ENCODE measurements around the gene SCARB1.

SCARB1 gene

DNA sequence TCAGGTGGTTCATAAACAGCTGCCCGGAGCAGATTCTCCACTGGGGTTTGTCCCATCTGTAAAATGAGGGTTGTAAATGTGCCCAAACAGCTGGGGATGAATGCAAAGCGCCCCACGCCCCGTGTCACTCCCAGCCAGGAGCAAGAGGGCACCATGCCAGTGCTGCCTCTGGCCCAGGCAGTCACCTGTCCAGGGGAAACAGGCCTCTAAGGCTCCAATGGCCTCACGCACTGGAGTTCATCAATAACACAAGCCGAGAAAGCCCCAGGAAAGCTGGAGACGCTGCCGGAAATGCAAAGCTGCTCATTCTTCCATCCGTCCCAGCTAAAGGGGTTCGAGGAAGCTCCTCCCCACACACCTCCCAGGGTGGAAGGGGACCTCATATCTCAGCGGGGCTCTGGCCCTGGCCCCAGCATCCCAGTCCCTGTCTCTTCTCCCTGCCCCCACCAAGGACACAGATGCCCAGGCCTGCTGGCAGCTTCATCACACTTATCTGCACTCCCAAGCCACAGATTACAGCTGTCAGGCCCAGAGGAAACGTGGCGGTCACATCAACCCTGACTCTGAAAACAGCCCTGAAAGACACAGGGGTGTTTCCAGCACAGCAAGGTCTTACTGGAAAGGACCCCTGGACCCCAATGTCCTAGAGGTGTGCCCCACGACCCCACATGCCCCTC is 21.5 kb downstream of the SCARB1 start:
- no peak for DNase-seq (ENCODE audit: low read depth)

DNA sequence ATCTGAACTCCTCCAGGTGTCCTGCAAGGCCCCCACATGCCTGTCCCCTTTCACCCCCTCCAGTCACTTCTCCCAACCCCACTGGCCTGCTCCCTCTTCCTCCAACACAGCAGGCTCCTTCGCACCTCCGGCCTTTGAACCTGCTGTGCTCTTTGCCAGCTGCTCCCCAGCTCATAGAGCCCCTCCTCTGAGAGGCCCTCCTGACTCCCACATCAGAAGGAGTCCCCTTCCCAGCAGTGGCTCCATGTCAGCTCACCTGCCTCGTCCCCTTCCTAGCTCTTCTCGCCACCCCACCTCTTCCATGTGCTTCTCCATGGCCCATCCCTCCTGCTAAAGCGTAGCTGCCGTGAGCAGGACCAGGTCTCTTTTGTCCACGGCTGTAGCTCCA is 22.1 kb downstream of the SCARB1 start:
- no peak for DNase-seq (ENCODE audit: low read depth)

DNA sequence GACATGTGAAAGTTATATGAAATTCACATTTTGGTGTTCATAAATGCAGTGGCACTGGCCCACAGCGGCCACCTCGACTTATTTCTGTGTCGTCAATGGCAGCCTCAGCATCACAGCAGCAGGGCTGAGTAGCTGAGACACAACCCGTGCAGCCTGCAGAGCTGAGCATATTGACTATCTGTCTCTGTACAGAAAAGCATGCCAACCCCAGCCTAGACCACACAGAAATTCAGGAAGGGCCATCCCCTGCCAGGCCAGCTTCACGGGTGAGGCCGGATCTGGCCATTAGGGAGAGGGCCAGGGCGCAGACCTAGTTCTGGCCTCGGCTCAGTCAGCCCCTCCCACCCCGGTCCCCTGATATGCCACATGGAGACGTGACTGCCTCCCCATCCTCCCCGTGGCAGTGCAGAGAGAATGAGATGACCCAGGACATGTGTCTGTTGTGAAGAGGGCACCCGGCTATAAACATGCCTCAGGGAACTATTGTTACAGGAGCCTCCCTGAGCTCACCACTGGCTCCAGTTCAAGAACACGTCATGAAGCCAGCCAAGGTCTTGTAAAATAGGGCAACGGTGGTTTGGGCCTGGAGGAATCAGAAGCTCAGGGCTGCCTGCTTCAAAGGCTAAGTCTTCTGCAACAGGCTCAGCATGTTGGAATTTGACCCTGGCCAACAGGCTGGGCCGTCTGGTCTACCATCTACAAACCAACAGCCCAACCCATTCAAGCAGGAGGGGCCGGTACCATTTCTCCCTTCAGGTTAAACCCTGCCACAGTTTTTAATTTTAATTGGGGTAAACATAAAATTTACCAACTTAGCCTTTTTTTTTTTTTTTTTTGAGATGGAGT is 25.5 kb downstream of the SCARB1 start:
- DNase-seq (ENCODE audit: low read depth): peak; percentile 92

- DNase-seq (ENCODE audit: low read depth): no peak
Measured at GRCh38 chr12:124837249-124837897, 26.3 kb downstream of the SCARB1 start.

GRCh38 chr12:124836759-124837158 is 26.9 kb downstream of the SCARB1 start:
- DNase-seq (ENCODE audit: low read depth): no peak

DNA sequence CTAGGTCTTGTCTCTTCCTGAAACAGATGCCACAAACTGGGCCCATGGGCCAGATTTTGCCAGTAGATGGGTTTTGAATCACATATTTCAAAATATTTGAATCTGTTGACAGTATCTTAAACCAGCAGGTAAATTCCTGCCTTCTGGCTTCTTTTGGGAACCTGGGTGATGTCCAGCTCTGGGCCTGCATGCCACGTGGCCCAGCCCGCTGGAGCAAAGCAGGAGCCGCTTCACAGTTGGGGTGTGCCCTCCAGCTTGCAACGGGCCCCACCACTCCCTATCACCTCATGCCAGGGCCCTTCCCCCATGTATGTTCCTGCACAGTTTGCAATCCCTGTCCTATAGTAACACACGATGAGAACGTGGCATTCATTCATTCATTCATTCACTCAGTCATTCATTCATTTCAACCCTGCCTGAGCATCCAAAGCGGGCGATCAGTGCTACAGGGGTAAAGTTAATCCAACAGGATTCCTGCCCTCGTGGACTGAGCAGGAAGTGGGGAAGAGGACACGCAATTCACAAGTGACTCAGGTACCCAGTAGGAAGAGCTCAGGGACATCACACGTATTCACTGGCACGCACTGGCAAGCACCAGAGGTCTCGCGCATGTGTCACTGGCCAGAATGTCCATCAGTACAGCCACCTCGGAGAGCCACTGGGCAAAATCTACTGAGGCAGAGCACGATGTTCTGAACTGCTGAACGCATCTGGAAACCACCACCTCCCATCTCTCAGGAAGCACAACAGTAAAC is 27.8 kb downstream of the SCARB1 start:
- DNase-seq (ENCODE audit: low read depth): no peak

DNA sequence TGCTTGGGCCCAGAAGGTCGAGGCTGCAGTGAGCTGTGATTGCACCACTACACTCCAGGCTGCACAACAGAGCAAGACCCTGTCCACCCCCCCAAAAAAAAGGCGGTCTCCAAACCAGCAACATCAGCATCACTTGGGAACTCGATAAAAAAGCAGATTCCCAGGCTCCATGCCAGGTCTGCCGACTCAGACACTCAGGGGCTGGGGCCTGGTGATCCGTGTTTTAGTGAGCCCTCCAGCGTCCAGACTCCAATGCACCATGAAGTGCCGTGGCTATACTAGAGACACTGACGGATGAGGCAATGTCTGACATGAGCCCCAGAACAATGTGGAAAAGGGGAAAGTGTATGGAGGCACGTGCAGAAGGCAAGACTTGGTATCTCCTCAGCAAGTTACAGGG is 28.8 kb downstream of the SCARB1 start:
- DNase-seq (ENCODE audit: low read depth): no peak

- no peak for DNase-seq (ENCODE audit: low read depth)
Measured at GRCh38 chr12:124833693-124834122, 30.0 kb downstream of the SCARB1 start.

GRCh38 chr12:124832856-124833255 is 30.8 kb downstream of the SCARB1 start:
- no peak for DNase-seq (ENCODE audit: low read depth)

GRCh38 chr12:124831590-124831989 is 32.1 kb downstream of the SCARB1 start:
- no peak for DNase-seq (ENCODE audit: low read depth)

DNA sequence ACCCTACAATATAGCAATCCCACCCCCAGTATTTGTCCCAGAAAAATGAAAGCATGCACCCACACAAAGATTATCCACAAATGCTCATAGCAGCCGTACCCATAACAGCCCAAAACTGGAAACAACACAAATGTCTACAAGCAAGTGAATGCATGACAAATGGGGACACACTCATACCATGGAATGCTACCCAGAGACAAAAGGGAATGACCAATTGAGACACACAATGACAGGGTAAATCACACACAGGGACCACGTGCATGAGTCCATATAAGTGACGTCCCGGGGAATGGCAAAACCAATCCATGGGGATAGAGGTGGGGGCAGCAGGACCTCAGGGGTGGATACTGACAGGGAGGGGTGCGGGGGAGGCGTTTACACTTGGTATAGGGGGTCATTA is 33.4 kb downstream of the SCARB1 start:
- DNase-seq (ENCODE audit: low read depth): no peak

GRCh38 chr12:124829708-124830304 is 33.9 kb downstream of the SCARB1 start:
- no peak for DNase-seq (ENCODE audit: low read depth)

DNA sequence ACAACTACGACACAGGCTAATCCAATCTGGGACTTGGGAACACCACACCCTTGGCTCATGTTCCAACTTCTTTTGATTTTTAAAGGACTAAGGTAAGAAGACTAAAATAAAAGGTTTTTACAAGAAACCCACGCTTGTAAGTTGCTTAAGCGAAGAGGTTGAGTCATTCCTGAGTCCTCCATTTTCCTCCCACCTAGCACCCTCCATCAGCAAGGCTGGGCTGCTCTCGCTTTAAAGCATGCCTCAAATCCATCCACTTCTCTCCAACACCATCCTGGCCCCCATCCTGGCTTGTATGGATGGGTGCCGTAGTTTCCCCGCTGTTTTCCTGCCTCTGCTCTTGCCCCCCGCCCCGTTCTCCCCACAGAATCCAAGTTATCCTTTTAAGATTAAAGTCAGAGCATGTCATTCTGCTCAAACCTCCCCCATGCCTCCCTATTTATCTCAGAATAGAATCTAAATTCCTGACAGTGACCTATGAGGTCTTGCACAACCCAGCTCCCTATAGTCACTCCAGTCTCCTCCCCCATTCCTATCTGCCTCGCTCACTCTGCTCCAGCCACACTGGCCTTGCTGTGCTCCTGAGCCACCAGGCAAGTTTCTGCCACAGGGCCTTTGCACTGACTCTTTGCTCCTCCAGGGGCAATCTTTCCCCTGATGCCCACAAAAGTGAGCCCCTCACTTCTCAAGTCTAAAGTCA is 34.5 kb downstream of the SCARB1 start:
- DNase-seq (ENCODE audit: low read depth): peak; percentile 90

- peak; percentile 19 for DNase-seq (ENCODE audit: low read depth)
Measured at GRCh38 chr12:124828264-124829007, 35.2 kb downstream of the SCARB1 start.

GRCh38 chr12:124827588-124828184 is 36.0 kb downstream of the SCARB1 start:
- DNase-seq (ENCODE audit: low read depth): no peak

GRCh38 chr12:124824195-124824594 is 39.5 kb downstream of the SCARB1 start:
- no peak for DNase-seq (ENCODE audit: low read depth)

DNA sequence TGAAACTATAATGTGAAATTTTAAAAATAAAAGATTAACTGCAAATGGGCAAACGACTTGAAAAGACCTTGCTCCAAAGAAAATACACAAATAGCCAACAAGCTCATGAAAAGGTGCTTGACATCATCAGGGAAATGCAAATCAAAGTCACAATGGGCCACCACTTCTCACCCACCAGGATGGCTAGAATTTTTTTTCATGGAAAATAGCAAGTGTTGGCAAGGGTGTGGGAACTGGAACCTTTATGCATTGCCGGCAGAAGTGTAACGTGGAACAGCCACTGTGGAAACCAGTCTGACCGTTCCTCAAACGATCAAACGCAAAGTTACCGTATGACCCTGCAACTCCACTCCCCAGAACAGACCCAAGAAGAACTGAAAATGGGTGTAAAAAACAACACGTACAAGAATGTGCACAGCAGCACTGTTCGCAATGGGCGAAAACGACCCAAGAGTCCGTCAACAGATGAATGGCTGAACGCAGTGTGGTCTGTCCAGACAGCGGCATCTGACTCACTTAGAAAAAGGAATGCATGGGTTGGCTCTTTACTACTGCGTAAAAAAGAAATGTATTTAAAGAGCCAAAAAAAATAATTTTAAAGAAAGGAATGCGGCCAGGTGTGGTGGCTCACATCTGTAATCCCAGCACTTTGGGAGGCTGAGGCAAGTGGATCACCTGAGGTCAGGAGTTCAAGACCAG is 40.2 kb downstream of the SCARB1 start:
- no peak for DNase-seq (ENCODE audit: low read depth)

DNA sequence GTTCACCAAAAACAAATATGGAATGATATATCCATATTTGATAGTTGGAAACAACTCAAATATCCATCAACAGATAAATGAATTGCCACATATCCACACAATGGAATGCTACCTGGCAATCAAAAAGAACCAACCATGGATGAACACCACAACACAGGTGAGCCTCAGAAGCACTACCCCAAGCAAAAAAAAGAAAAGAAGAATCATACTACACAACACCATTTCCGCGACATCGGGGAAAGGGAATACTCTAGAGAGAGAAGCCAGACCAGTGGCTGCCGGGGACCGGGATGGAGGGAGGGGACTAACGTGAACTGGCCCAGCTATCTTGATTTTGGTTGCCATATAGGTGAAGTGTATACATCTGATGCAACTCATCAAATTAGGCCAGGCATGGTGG is 41.4 kb downstream of the SCARB1 start:
- no peak for DNase-seq (ENCODE audit: low read depth)

Measured in non-pigmented ciliary epithelial cell (primary cell).